Measurements from ENCODE around the gene MIEF1. TPM values are rescaled to one million over a fixed set of nuclear protein-coding genes. Genes with fewer than 3 reads are reported as not detected.

Gene MIEF1
- total RNA-seq (2021; ENCODE audit: unreplicated experiment), result 29.9 TPM
- 22.4 TPM for polyA plus RNA-seq (2012; ENCODE audit: insufficient read length)
- percentile 75 among the genes with signal in this experiment for Bru-seq, nascent RNA
- percentile 93 among the genes with signal in this experiment for BruChase-seq, experiment 1, labeled RNA remaining after a 2-hour chase
- percentile 87 among the genes with signal in this experiment for BruChase-seq, experiment 2, labeled RNA remaining after a 6-hour chase
- long read RNA-seq, full-length matches to known transcripts, result 14 of 44 reads
- long read RNA-seq, partial matches to known transcripts, result 2 of 44 reads
- long read RNA-seq, other reads (novel, unspliced or antisense), result 28 of 44 reads

GRCh38 chr22:39502109-39502788 lies at the start of gene MIEF1:
MIEF1 (plus strand) TSS chr22:39502290; CDS start chr22:39511295, 9,005 bp downstream.
- no peak for TF ChIP-seq CTCF (IDR thresholded peaks at IDR 0.05)
- TF ChIP-seq TCF7L2 (IDR thresholded peaks at IDR 0.05; ENCODE audit: low read depth, low read length), result no peak
- TF ChIP-seq SIN3A (IDR thresholded peaks at IDR 0.05; ENCODE audit: borderline replicate concordance, insufficient read depth, low read depth, low read length), result 0 out of 2 replicates have a peak, but pooled peaks have one; percentile 47
- no peak for TF ChIP-seq REST (IDR thresholded peaks at IDR 0.05; ENCODE audit: insufficient read depth in 1 of 2, low read depth in 2 of 2, low read length in 1 of 2)
- peak; percentile 76 for TF ChIP-seq POLR2AphosphoS5 (IDR thresholded peaks at IDR 0.05; ENCODE audit: low read depth, low read length)
- Histone ChIP-seq H3K27me3 (ENCODE audit: control insufficient read depth, insufficient read depth, low read length) (no peaks in the 10 kb centered on the region), H3K36me3 (ENCODE audit: control insufficient read depth, insufficient read depth, low read length) (peaks cover 10% of the 10 kb centered on the region), H3K4me3 (ENCODE audit: low read depth in 2 of 2, low read length in 2 of 2) (peak within 1 kb of the TSS; percentile 82 to 93), H3K9me3 (ENCODE audit: control insufficient read depth, insufficient read depth, low read depth, low read length) (no peaks in the 10 kb centered on the region), H3K27ac (ENCODE audit: low read length) (peak within 1 kb of the TSS; percentile 92), H3K4me1 (ENCODE audit: control insufficient read depth, insufficient read depth, low read length) (peaks cover 16% of the 10 kb centered on the region)
- BruUV-seq (replicated peaks), result no TSS peak
- CTCF ChIA-PET, result interaction anchor here (0.6 to 0.9 kb wide), 4 partner anchors 8 to 27 kb away, joined by 3 to 5 read pairs (median 4); no protein-coding TSS in a partner anchor
- POLR2A ChIA-PET, result interaction anchor here (1.2 kb wide), 1 partner anchor 18 kb away, joined by 4 read pairs; the partner anchor contains the start of gene ATF4
- ATAC-seq (peak; percentile 98), DNase-seq (ENCODE audit: low read depth, low spot score) (no peak)
- intact Hi-C loops (cut with micrococcal nuclease; ENCODE audit: unreplicated experiment) (no loop called here), in situ Hi-C loops (cut with HindIII; ENCODE audit: low pct_unique_long_range_greater_than_20kb, low sequenced_read_pairs) (no loop called here)

- in situ Hi-C loops (cut with HindIII; ENCODE audit: low pct_unique_long_range_greater_than_20kb, low sequenced_read_pairs) (no loop called here), intact Hi-C loops (cut with micrococcal nuclease; ENCODE audit: unreplicated experiment) (no loop called here)
- H3K27me3 ChIP-seq (ENCODE audit: control insufficient read depth, insufficient read depth, low read length), result no peaks in the 10 kb centered on the region
- H3K4me1 ChIP-seq (ENCODE audit: control insufficient read depth, insufficient read depth, low read length), result no peaks in the 10 kb centered on the region
- TF ChIP-seq POLR2AphosphoS5 (IDR thresholded peaks at IDR 0.05; ENCODE audit: low read depth, low read length) (no peak), REST (IDR thresholded peaks at IDR 0.05; ENCODE audit: insufficient read depth in 1 of 2, low read depth in 2 of 2, low read length in 1 of 2) (no peak), CTCF (IDR thresholded peaks at IDR 0.05) (no peak), TCF7L2 (IDR thresholded peaks at IDR 0.05; ENCODE audit: low read depth, low read length) (no peak), SIN3A (IDR thresholded peaks at IDR 0.05; ENCODE audit: borderline replicate concordance, insufficient read depth, low read depth, low read length) (no peak)
- H3K36me3 ChIP-seq (ENCODE audit: control insufficient read depth, insufficient read depth, low read length), result no peaks in the 10 kb centered on the region
- DNase-seq (ENCODE audit: low read depth, low spot score) (no peak), ATAC-seq (no peak)
- H3K9me3 ChIP-seq (ENCODE audit: control insufficient read depth, insufficient read depth, low read depth, low read length), result no peaks in the 10 kb centered on the region
- BruUV-seq (replicated peaks), result no TSS peak
- POLR2A ChIA-PET, result interaction anchor here (0.6 kb wide), 1 partner anchor 649 kb away, joined by 6 read pairs; no protein-coding TSS in a partner anchor
- no peak overlapping the region for H3K4me3 ChIP-seq (ENCODE audit: low read depth in 2 of 2, low read length in 2 of 2)
- CTCF ChIA-PET, result no interaction called here
- no peak overlapping the region for H3K27ac ChIP-seq (ENCODE audit: low read length)
Observed at GRCh38 chr22:39452740-39453040, 49.4 kb upstream of the MIEF1 start.

Data from Panc1 (cell line).